B cell (primary cell): Measurements from ENCODE around the gene RAB3A. TPM values are rescaled to one million over a fixed set of nuclear protein-coding genes. Genes with fewer than 3 reads are reported as not detected.

ENCODE experiments used
- ATAC-seq: fragments of 200-7000 bp; cut with Tn5 transposase; one replicate; pipeline ENCODE4 v1.10.0; 2021; ENCODE audit warnings: low read depth, mild to moderate bottlenecking, moderate number of reproducible peaks, moderate library complexity
- CTCF ChIA-PET: fragments of 350-600 bp; sonication (Branson Sonifier 250); formaldehyde crosslinking; loops from one replicate; lab custom pipeline; 2021; ENCODE audit warnings: antibody characterized with exemption, inconsistent platforms; lab: Charles Lee
- POLR2A ChIA-PET: fragments of 350-600 bp; sonication (Branson Sonifier 250); formaldehyde crosslinking; loops from one replicate; lab custom pipeline; 2021; ENCODE audit warnings: antibody characterized with exemption; lab: Charles Lee
- DNase-seq: peaks from one replicate; pipeline ENCODE4 v3.0.0; 2013
- H2AFZ ChIP-seq: 2 replicates; pipeline ENCODE4 v1.6.1; 2012; ENCODE audit warnings: mild to moderate bottlenecking, low read depth, low read length; ENCODE audit not compliant: insufficient read depth, poor library complexity, severe bottlenecking
- H3K27ac ChIP-seq, 2 donors: 1 replicate in 1 of 2; 2 replicates in 1 of 2; pipeline ENCODE4 v1.5.1; 2012 to 2013; ENCODE audit warnings: low read length in 2 of 2, mild to moderate bottlenecking in 2 of 2, moderate library complexity in 1 of 2
- H3K27me3 ChIP-seq, 4 experiments: fragments of 200-600 bp in 1 of 4; sonication (generic) in 1 of 4; replicated peaks in 1 of 4; 1 replicate in 2 of 4; 2 replicates in 2 of 4; pipeline versions ENCODE4 v1.6.1 to v1.7.0; 2013 to 2016; ENCODE audit warnings: low read length in 3 of 4, mild to moderate bottlenecking in 2 of 4, mixed read lengths in 1 of 4, moderate library complexity in 1 of 4; ENCODE audit not compliant: insufficient read depth in 4 of 4, control insufficient read depth in 3 of 4; ENCODE audit errors: control extremely low read depth in 1 of 4
- H3K36me3 ChIP-seq, 2 experiments: replicated peaks in 1 of 2; 1 replicate in 1 of 2; 2 replicates in 1 of 2; pipeline versions ENCODE4 v1.6.1 to v1.7.1; 2013; ENCODE audit warnings: low read length in 1 of 2; ENCODE audit not compliant: insufficient read depth in 2 of 2, control insufficient read depth in 1 of 2; ENCODE audit errors: control extremely low read depth in 1 of 2, extremely low read depth in 1 of 2
- H3K4me1 ChIP-seq, 2 donors: fragments of 200-600 bp in 1 of 2; sonication (generic) in 1 of 2; 1 replicate in 1 of 2; 2 replicates in 1 of 2; pipeline versions ENCODE4 v1.5.1 to v1.6.1; 2013 to 2017; ENCODE audit warnings: low read length in 2 of 2; ENCODE audit not compliant: control insufficient read depth in 2 of 2, insufficient read depth in 2 of 2
- H3K4me2 ChIP-seq: replicated peaks from 2 replicates; pipeline ENCODE3; 2012; ENCODE audit warnings: mild to moderate bottlenecking, low read depth, low read length; ENCODE audit not compliant: poor library complexity, severe bottlenecking
- H3K4me3 ChIP-seq, 5 experiments: fragments of 200-600 bp in 1 of 5; sonication (generic) in 1 of 5; 1 replicate in 3 of 5; 2 replicates in 2 of 5; pipeline versions ENCODE4 v1.5.1 to v1.7.0; 2011 to 2016; ENCODE audit warnings: low read length in 4 of 5, mild to moderate bottlenecking in 4 of 5, low read depth in 2 of 5, control low read depth in 1 of 5, moderate library complexity in 1 of 5; ENCODE audit not compliant: insufficient read depth in 1 of 5; ENCODE audit errors: control extremely low read depth in 1 of 5, extremely low read depth in 1 of 5
- H3K79me2 ChIP-seq: fragments of 200-600 bp; sonication (generic); one replicate; pipeline ENCODE4 v1.6.0; 2016; ENCODE audit warnings: low read length; ENCODE audit not compliant: control insufficient read depth, insufficient read depth
- H3K9ac ChIP-seq: fragments of 200-600 bp; sonication (generic); 2 replicates; pipeline ENCODE4 v1.6.1; 2017; ENCODE audit warnings: mild to moderate bottlenecking, low read length, moderate library complexity
- H3K9me3 ChIP-seq, 3 donors: one replicate each; pipeline versions ENCODE4 v1.6.1 to v1.7.1; 2013; ENCODE audit warnings: low read length in 2 of 3; ENCODE audit not compliant: control insufficient read depth in 2 of 3, insufficient read depth in 1 of 3; ENCODE audit errors: control extremely low read depth in 1 of 3
- H4K20me1 ChIP-seq: 2 replicates; pipeline ENCODE4 v1.6.0; 2012; ENCODE audit warnings: mild to moderate bottlenecking, low read length; ENCODE audit not compliant: insufficient read depth, control insufficient read depth, poor library complexity, severe bottlenecking
- H3K27ac Mint-ChIP-seq: one replicate; pipeline ENCODE4 v1.8.0; 2021; ENCODE audit warnings: mixed read lengths
- H3K27me3 Mint-ChIP-seq: one replicate; pipeline ENCODE4 v1.8.0; 2021; ENCODE audit warnings: mixed read lengths
- H3K4me1 Mint-ChIP-seq: one replicate; pipeline ENCODE4 v1.8.0; 2021; ENCODE audit warnings: mixed read lengths
- H3K4me3 Mint-ChIP-seq: one replicate; pipeline ENCODE4 v1.8.0; 2021; ENCODE audit warnings: mixed read lengths
- H3K9me3 Mint-ChIP-seq: one replicate; pipeline ENCODE4 v1.8.0; 2022; ENCODE audit warnings: mixed read lengths; ENCODE audit not compliant: insufficient read depth
- CTCF ChIP-seq: fragments of 200-600 bp; IDR thresholded peaks from one replicate; pipeline ENCODE4 v1.8.0; 2022; ENCODE audit warnings: antibody characterized with exemption, mild to moderate bottlenecking
- EZH2 ChIP-seq: IDR thresholded peaks from 2 replicates; pipeline ENCODE4 v1.6.1; 2012; ENCODE audit warnings: borderline replicate concordance, low read depth, mild to moderate bottlenecking, moderate library complexity, low read length; ENCODE audit not compliant: insufficient read depth, poor library complexity, severe bottlenecking
- WGBS: methylation state at CpG from one replicate; pipeline ENCODE4 v1.1.5; 2013; ENCODE audit warnings: missing lambda C conversion rate; ENCODE audit not compliant: insufficient coverage; 5-methylcytosine and 5-hydroxymethylcytosine counted together
- intact Hi-C: fragments of 100-400 bp; cut with micrococcal nuclease; formaldehyde crosslinking; loops from one replicate; pipeline ENCODE4 v1.10.0; 2022
- polyA plus RNA-seq: library from polyadenylated mRNA; depleted of rRNA; stranded (reverse); fragments of >200 nt; gene quantifications from 2 replicates; pipeline ENCODE4 v1.2.3, GENCODE V29; 2012
- total RNA-seq, 2 donors: library from RNA; stranded (reverse); fragments of 120-200 nt in 1 of 2; gene quantifications; 1 replicate in 1 of 2; 2 replicates in 1 of 2; pipeline versions ENCODE4 v1.2.3 to v1.2.4, GENCODE V29; 2013 to 2022

Gene RAB3A
- total and polyA plus RNA-seq, 2 donors (not counting 1 experiment from before 2014, with no cell fraction given) = 7.7 to 10.4 TPM

- ChIA-PET POLR2A (interaction anchor here (2.2 to 3.9 kb wide), 3 partner anchors 14 to 74 kb away, joined by 7 to 27 read pairs (median 21); partner anchors contain the start of gene MPV17L2), CTCF (interaction anchor here (0.8 to 11.5 kb wide), 13 partner anchors 14 to 213 kb away, joined by 3 to 152 read pairs (median 4); partner anchors contain the start of genes LRRC25, LSM4, MPV17L2 and SSBP4)
- no peaks in the 10 kb centered on the region for H4K20me1 ChIP-seq
- peaks cover 26% of the 10 kb centered on the region for H3K79me2 ChIP-seq
- Mint-ChIP-seq H3K4me1 (peaks cover 28% of the 10 kb centered on the region), H3K4me3 (no peak overlapping the region), H3K27ac (no peak overlapping the region), H3K27me3 (peaks cover 10% of the 10 kb centered on the region), H3K9me3 (no peaks in the 10 kb centered on the region)
- H3K4me2 ChIP-seq = no peak overlapping the region
- WGBS = 87% methylated on average over 5 of the region's 12 CpGs
- ATAC-seq = no peak
- H3K27me3 ChIP-seq = peaks cover 0 to 19% (median 5%) of the 10 kb centered on the region in 4 experiments
- intact Hi-C loops = no loop called here
- H3K27ac ChIP-seq = no peak overlapping the region
- H3K9me3 ChIP-seq = no peaks in the 10 kb centered on the region
- H3K4me1 ChIP-seq = peaks cover 15 to 29% of the 10 kb centered on the region in 2 donors
- no peak overlapping the region for H2AFZ ChIP-seq
- H3K36me3 ChIP-seq = peaks cover 0 to 5% of the 10 kb centered on the region in 2 experiments
- no peak overlapping the region for H3K4me3 ChIP-seq
- no peak for TF ChIP-seq EZH2
- no peak for TF ChIP-seq CTCF
- DNase-seq = no peak
- H3K9ac ChIP-seq = no peak overlapping the region
Observed at GRCh38 chr19:18206018-18206417, 2.2 kb upstream of the RAB3A start.
